IMR-90 (cell line): ENCODE measurements around the gene BRD4. TPM values are rescaled to one million over a fixed set of nuclear protein-coding genes. Genes with fewer than 3 reads are reported as not detected.

Experiments used
- ATAC-seq: fragments of 200-7000 bp; cut with Tn5 transposase; 2 replicates; pipeline ENCODE4 v1.9.1; 2020; ENCODE audit warnings: low read depth, mild to moderate bottlenecking, moderate library complexity
- BruUV-seq: library from RNA; stranded (reverse); fragments of 400-500 nt; replicated peaks from 2 replicates; lab custom pipeline; 2021; lab: Mats Ljungman, UMichigan
- CTCF ChIA-PET: fragments of 300-600 bp; formaldehyde crosslinking; extraction: SDS; loops from one replicate; lab custom pipeline; 2021; ENCODE audit warnings: antibody characterized with exemption; lab: Yijun Ruan, JAX
- POLR2A ChIA-PET: fragments of 300-600 bp; sonication (Branson Sonifier 250); formaldehyde crosslinking; loops from one replicate; lab custom pipeline; 2022; ENCODE audit warnings: antibody characterized with exemption; ENCODE audit not compliant: unreplicated experiment; lab: Charles Lee
- DNase-seq: peaks from one replicate; pipeline ENCODE4 v3.0.0; 2013
- H2AFZ ChIP-seq: replicated peaks from 2 replicates; pipeline ENCODE3; 2013; ENCODE audit warnings: low read length, mild to moderate bottlenecking; ENCODE audit not compliant: poor library complexity
- H2AK5ac ChIP-seq: 2 replicates; pipeline ENCODE4 v1.6.1; 2013; ENCODE audit warnings: low read depth, low read length, inconsistent platforms
- H2AK9ac ChIP-seq: replicated peaks from 2 replicates; pipeline ENCODE3; 2013; ENCODE audit warnings: mild to moderate bottlenecking, low read depth, low read length, moderate library complexity; ENCODE audit not compliant: poor library complexity
- H2BK120ac ChIP-seq: 2 replicates; pipeline ENCODE4 v1.6.1; 2013; ENCODE audit warnings: low read depth, low read length, inconsistent platforms
- H2BK15ac ChIP-seq: 3 replicates; pipeline ENCODE4 v1.6.1; 2013; ENCODE audit warnings: low read depth, low read length, inconsistent platforms
- H2BK20ac ChIP-seq: 2 replicates; pipeline ENCODE4 v1.6.1; 2013; ENCODE audit warnings: low read depth, mild to moderate bottlenecking, inconsistent platforms, low read length, moderate library complexity
- H2BK5ac ChIP-seq: 2 replicates; pipeline ENCODE4 v1.6.1; 2013; ENCODE audit warnings: mild to moderate bottlenecking, low read depth, low read length, inconsistent platforms; ENCODE audit not compliant: poor library complexity, severe bottlenecking
- H3K14ac ChIP-seq: replicated peaks from 2 replicates; pipeline ENCODE4 v1.6.1; 2013; ENCODE audit warnings: low read depth, low read length, inconsistent platforms
- H3K18ac ChIP-seq: 2 replicates; pipeline ENCODE4 v1.6.1; 2013; ENCODE audit warnings: low read depth, low read length, control low read depth
- H3K23ac ChIP-seq: 2 replicates; pipeline ENCODE4 v1.6.1; 2013; ENCODE audit warnings: low read depth, low read length, inconsistent platforms
- H3K27ac ChIP-seq: 2 replicates; pipeline ENCODE4 v1.5.1; 2013; ENCODE audit warnings: mild to moderate bottlenecking, control low read depth, low read length; ENCODE audit not compliant: insufficient read depth
- H3K27me3 ChIP-seq: 2 replicates; pipeline ENCODE4 v1.6.1; 2013; ENCODE audit warnings: low read length; ENCODE audit not compliant: control insufficient read depth, insufficient read depth
- H3K36me3 ChIP-seq: 2 replicates; pipeline ENCODE4 v1.6.1; 2013; ENCODE audit warnings: low read length, mixed read lengths; ENCODE audit not compliant: control insufficient read depth, insufficient read depth
- H3K4ac ChIP-seq: 2 replicates; pipeline ENCODE4 v1.6.1; 2013; ENCODE audit warnings: low read depth, low read length, inconsistent platforms
- H3K4me1 ChIP-seq: 2 replicates; pipeline ENCODE4 v1.6.1; 2013; ENCODE audit warnings: low read length, mixed read lengths; ENCODE audit not compliant: control insufficient read depth, insufficient read depth
- H3K4me2 ChIP-seq: 2 replicates; pipeline ENCODE4 v1.6.1; 2013; ENCODE audit warnings: low read depth, mild to moderate bottlenecking, control low read depth, low read length, moderate library complexity
- H3K4me3 ChIP-seq: 2 replicates; pipeline ENCODE4 v1.5.1; 2013; ENCODE audit warnings: low read depth, mild to moderate bottlenecking, control low read depth, low read length, moderate library complexity; ENCODE audit not compliant: insufficient read depth
- H3K56ac ChIP-seq: 2 replicates; pipeline ENCODE4 v1.6.1; 2013; ENCODE audit warnings: low read length, inconsistent platforms; ENCODE audit not compliant: insufficient read depth; ENCODE audit errors: extremely low read depth
- H3K79me1 ChIP-seq, 2 experiments: 2 replicates each; pipeline ENCODE4 v1.6.1; 2013; ENCODE audit warnings: low read length in 2 of 2, inconsistent platforms in 1 of 2, low read depth in 1 of 2
- H3K9ac ChIP-seq: 2 replicates; pipeline ENCODE4 v1.6.1; 2013; ENCODE audit warnings: low read depth, low read length, control low read depth
- H3K9me1 ChIP-seq: 2 replicates; pipeline ENCODE4 v1.6.1; 2013; ENCODE audit warnings: low read length, inconsistent platforms; ENCODE audit not compliant: insufficient read depth
- H3K9me3 ChIP-seq: 2 replicates; pipeline ENCODE4 v1.6.1; 2013; ENCODE audit warnings: low read length; ENCODE audit not compliant: control insufficient read depth, insufficient read depth
- H4K20me1 ChIP-seq: 2 replicates; pipeline ENCODE4 v1.6.1; 2013; ENCODE audit warnings: low read length, inconsistent platforms; ENCODE audit not compliant: insufficient read depth
- H4K5ac ChIP-seq: 2 replicates; pipeline ENCODE4 v1.6.1; 2013; ENCODE audit warnings: mild to moderate bottlenecking, low read depth, low read length, control low read depth
- H4K8ac ChIP-seq, 2 experiments: 2 replicates each; pipeline ENCODE4 v1.6.1; 2013; ENCODE audit warnings: low read depth in 2 of 2, low read length in 2 of 2, control low read depth in 1 of 2, inconsistent platforms in 1 of 2
- H4K91ac ChIP-seq: 2 replicates; pipeline ENCODE4 v1.6.1; 2013; ENCODE audit warnings: low read depth, low read length, inconsistent platforms; ENCODE audit not compliant: insufficient read depth
- BHLHE40 ChIP-seq: fragments of 150-350 bp; IDR thresholded peaks from 2 replicates; pipeline ENCODE4 v1.6.1; 2016; ENCODE audit warnings: mild to moderate bottlenecking, low read depth, low read length
- CEBPB ChIP-seq: IDR thresholded peaks from 2 replicates; pipeline ENCODE4 v1.6.1; 2012; ENCODE audit warnings: low read depth, low read length, improper control_type of control experiment
- CTCF ChIP-seq: conservative IDR thresholded peaks from 2 replicates; pipeline ENCODE4 v1.5.1; 2012; ENCODE audit warnings: mild to moderate bottlenecking, low read depth, low read length, improper control_type of control experiment
- ELK1 ChIP-seq: fragments of 150-350 bp; IDR thresholded peaks from 2 replicates; pipeline ENCODE4 v1.6.1; 2016; ENCODE audit warnings: low read depth, mild to moderate bottlenecking, low read length, moderate library complexity, borderline replicate concordance
- MAFK ChIP-seq: IDR thresholded peaks from 2 replicates; pipeline ENCODE4 v1.6.1; 2012; ENCODE audit warnings: low read depth, low read length, improper control_type of control experiment
- MAZ ChIP-seq: IDR thresholded peaks from 2 replicates; pipeline ENCODE4 v1.6.1; 2012; ENCODE audit warnings: low read depth, mild to moderate bottlenecking, low read length, improper control_type of control experiment, moderate library complexity, borderline replicate concordance
- NFE2L2 ChIP-seq: fragments of 150-350 bp; IDR thresholded peaks from 2 replicates; pipeline ENCODE4 v1.6.1; 2016; ENCODE audit warnings: low read depth, mild to moderate bottlenecking, low read length
- RAD21 ChIP-seq: IDR thresholded peaks from 2 replicates; pipeline ENCODE4 v1.6.1; 2012; ENCODE audit warnings: low read length, improper control_type of control experiment
- RFX5 ChIP-seq: IDR thresholded peaks from 2 replicates; pipeline ENCODE4 v1.8.0; 2012; ENCODE audit warnings: low read depth, mild to moderate bottlenecking, low read length, moderate library complexity
- SMC3 ChIP-seq: fragments of 150-350 bp; IDR thresholded peaks from 2 replicates; pipeline ENCODE4 v1.6.1; 2016; ENCODE audit warnings: low read depth, mild to moderate bottlenecking, antibody characterized with exemption, low read length, moderate library complexity
- USF2 ChIP-seq: fragments of 150-350 bp; IDR thresholded peaks from 2 replicates; pipeline ENCODE4 v1.6.1; 2017; ENCODE audit warnings: mild to moderate bottlenecking, antibody characterized with exemption, low read length, low read depth
- WGBS, 2 experiments: methylation state at CpG; one replicate each; pipeline versions ENCODE4 v1.1.5 to v1.1.7; 2013; ENCODE audit warnings: missing lambda C conversion rate in 2 of 2; ENCODE audit not compliant: insufficient read length in 1 of 2; ENCODE audit errors: extremely low coverage in 2 of 2; 5-methylcytosine and 5-hydroxymethylcytosine counted together
- dilution Hi-C: fragments of 300-500 bp; cut with HindIII; formaldehyde crosslinking; loops from one replicate; pipeline ENCODE4 v1.14.3; 2018; ENCODE audit warnings: low sequenced_read_pairs; ENCODE audit not compliant: unreplicated experiment
- in situ Hi-C: fragments of 300-500 bp; cut with MboI; formaldehyde crosslinking; loops from 3 replicates; pipeline ENCODE4 v1.14.3; 2019; ENCODE audit warnings: low sequenced_read_pairs, inconsistent platforms, mixed read lengths
- intact Hi-C: fragments of 100-400 bp; cut with micrococcal nuclease; formaldehyde crosslinking; loops from 2 replicates; pipeline ENCODE4 v1.10.0; 2022
- polyA plus RNA-seq, 3 experiments: library from polyadenylated mRNA; depleted of rRNA; stranded (reverse); fragments of >200 nt; gene quantifications; 2 replicates each; pipeline ENCODE4 v1.2.3, GENCODE V29; 2012; ENCODE audit warnings: low replicate concordance in 1 of 3
- total RNA-seq: library from RNA; depleted of rRNA; stranded (reverse); fragments of >200 nt; gene quantifications from 2 replicates; pipeline ENCODE4 v1.2.3, GENCODE V29; 2012

Gene BRD4
- total and polyA plus RNA-seq, 2 of the 4 experiments (the other 2 are of a cell fraction): 7.0 to 21.1 TPM

GRCh38 chr19:15297416-15298224, 34.7 kb downstream of the BRD4 start:
- DNase-seq (peak; percentile 83), ATAC-seq (peak; percentile 12)
- Histone ChIP-seq H3K9ac (no peak overlapping the region), H2AK9ac (no peak overlapping the region), H3K27me3 (no peaks in the 10 kb centered on the region), H3K27ac (peak overlapping the region; percentile 40; the same call in 1 of the 2 replicates), H3K36me3 (peaks cover 1% of the 10 kb centered on the region; the same call in 1 of the 2 replicates), H3K4ac (peak overlapping the region; percentile 56), H3K79me1 (peaks cover 3 to 86% of the 10 kb centered on the region in 2 experiments; a peak in 2 of 4 replicates), H2BK120ac (peak overlapping the region; percentile 20), H3K23ac (peak overlapping the region; percentile 77), H2BK5ac (peak overlapping the region; percentile 22), H3K4me3 (no peak overlapping the region), H4K5ac (no peak overlapping the region), H3K9me3 (no peaks in the 10 kb centered on the region), H3K4me2 (peak overlapping the region; percentile 6), H3K18ac (no peak overlapping the region), H2AK5ac (peak overlapping the region; percentile 42), H2BK15ac (0 out of 3 replicates have a peak overlapping the region, but pooled peaks have one; percentile 10), H4K20me1 (peaks cover 98% of the 10 kb centered on the region), H2AFZ (no peak overlapping the region), H3K14ac (peak overlapping the region; percentile 25; the same call in 1 of the 2 replicates), H3K9me1 (peaks cover 64% of the 10 kb centered on the region), H3K4me1 (peaks cover 58% of the 10 kb centered on the region), H3K56ac (no peak overlapping the region), H2BK20ac (peak overlapping the region; percentile 61; the same call in 1 of the 2 replicates), H4K8ac (peak overlapping the region in 1 of 2 experiments; percentile 45; a peak in 1 of 4 replicates), H4K91ac (peak overlapping the region; percentile 18; the same call in 1 of the 2 replicates)
- TF ChIP-seq RAD21: peak; percentile 9; the same call in 1 of the 2 replicates
- TF ChIP-seq MAFK: no peak
- no peak for TF ChIP-seq MAZ
- peak; percentile 17; the same call in 1 of the 2 replicates for TF ChIP-seq SMC3
- TF ChIP-seq ELK1: no peak
- TF ChIP-seq CTCF: peak; percentile 18; the same call in 1 of the 2 replicates
- no peak for TF ChIP-seq BHLHE40
- no peak for TF ChIP-seq NFE2L2
- TF ChIP-seq RFX5: no peak
- TF ChIP-seq CEBPB: peak; percentile 71
- TF ChIP-seq USF2: no peak
- WGBS, 2 experiments: 100% methylated on average over 1 of the region's 10 CpGs; no CpG with 5 or more reads in 1 of the 2 experiments
- in situ Hi-C loops (no loop called here), dilution Hi-C loops (no loop called here), intact Hi-C loops (no loop called here)
- CTCF ChIA-PET: interaction anchor here (0.7 to 0.8 kb wide), 2 partner anchors 14 to 121 kb away, joined by 3 to 4 read pairs; partner anchors contain the start of gene AKAP8L
- POLR2A ChIA-PET: no interaction called here
- BruUV-seq: no TSS peak
